Measurements from ENCODE around the gene FBXO31. TPM values are rescaled to one million over a fixed set of nuclear protein-coding genes. Genes with fewer than 3 reads are reported as not detected.

Gene FBXO31
- total and polyA plus RNA-seq, 10 of the 15 experiments (the other 5 are each of a cell fraction or from before 2014, with no cell fraction given), result 0.19 to 33.1 (median 10.3) TPM

- no peak for TF ChIP-seq SIN3A (IDR thresholded peaks at IDR 0.05; ENCODE audit: low read depth, low read length)
- TF ChIP-seq ASH2L (IDR thresholded peaks at IDR 0.05; ENCODE audit: borderline replicate concordance, low read depth), result no peak
Observed at GRCh38 chr16:87426423-87427215, 43.0 kb upstream of the FBXO31 start (continued).

GRCh38 chr16:87425941-87426340, 42.4 kb upstream of the FBXO31 start:
- no peak for DNase-seq (ENCODE audit: low read depth, low spot score)
- Histone ChIP-seq H3K9ac (ENCODE audit: control insufficient read depth, insufficient read depth, low read length) (no peak overlapping the region), H3K4me2 (ENCODE audit: control insufficient read depth, insufficient read depth) (no peak overlapping the region), H3K27me3 (replicated peaks in 1 of 2; ENCODE audit: control insufficient read depth in 2 of 2, insufficient read depth in 2 of 2, low read length in 1 of 2) (no peaks in the 10 kb centered on the region; a peak in 1 of 4 replicates), H3K4me3 (no peak overlapping the region), H3K27ac (ENCODE audit: control insufficient read depth, insufficient read depth) (no peak overlapping the region), H3K9me3 (replicated peaks; ENCODE audit: control insufficient read depth, insufficient read depth, low read length) (no peaks in the 10 kb centered on the region; the same call in 2 of the 3 replicates), H3K36me3 (ENCODE audit: control insufficient read depth in 2 of 2, insufficient read depth in 2 of 2, low read length in 1 of 2) (no peaks in the 10 kb centered on the region), H3K4me1 (ENCODE audit: control insufficient read depth, insufficient read depth, low read length) (no peaks in the 10 kb centered on the region), H3K79me2 (ENCODE audit: control insufficient read depth, insufficient read depth, low read length) (no peaks in the 10 kb centered on the region), H2AFZ (ENCODE audit: control insufficient read depth, low read depth, low read length) (no peak overlapping the region), H4K20me1 (ENCODE audit: control insufficient read depth, insufficient read depth) (no peaks in the 10 kb centered on the region; the same call in 1 of the 2 replicates)
- ChIA-PET POLR2A (no interaction called here), SMC1A (ENCODE audit: uncharacterized antibody, unreplicated experiment) (no interaction called here), CTCF (interaction anchor here (0.6 kb wide), 1 partner anchor 346 kb away, joined by 3 read pairs; no protein-coding TSS in a partner anchor), RAD21 (ENCODE audit: unreplicated experiment) (no interaction called here)
- in situ Hi-C loops (cut with MboI) (no loop called here), intact Hi-C loops (cut with micrococcal nuclease; ENCODE audit: unreplicated experiment) (no loop called here)
- no peak for ATAC-seq
- BruUV-seq (replicated peaks), result no TSS peak
- 39% methylated on average over 12 of the region's 12 CpGs for WGBS (ENCODE audit: insufficient coverage, insufficient replicate concordance, low lambda C conversion rate, missing lambda C conversion rate)
- no peak for FAIRE-seq
- TF ChIP-seq SREBF2 (IDR thresholded peaks at IDR 0.05; ENCODE audit: low read length) (no peak), ETV6 (conservative IDR thresholded peaks at IDR 0.05 in 1 of 2, IDR thresholded peaks at IDR 0.05 in 1 of 2; ENCODE audit: borderline replicate concordance in 1 of 2, low read depth in 1 of 2) (no peak), PAX5 (IDR thresholded peaks at IDR 0.05; ENCODE audit: borderline replicate concordance, low read depth, low read length) (no peak), RUNX3 (IDR thresholded peaks at IDR 0.05; ENCODE audit: low read length) (no peak), MXI1 (IDR thresholded peaks at IDR 0.05; ENCODE audit: low read depth, low read length) (no peak), MYB (IDR thresholded peaks at IDR 0.05; ENCODE audit: borderline replicate concordance, low read depth, low read length) (no peak), NR2F1 (conservative IDR thresholded peaks at IDR 0.05) (no peak), MEF2B (IDR thresholded peaks at IDR 0.05; ENCODE audit: partially characterized antibody, poor library complexity, severe bottlenecking) (no peak), SREBF1 (IDR thresholded peaks at IDR 0.05; ENCODE audit: low read length) (no peak), HDGF (IDR thresholded peaks at IDR 0.05) (no peak), BCL11A (IDR thresholded peaks at IDR 0.05; ENCODE audit: low read depth, low read length) (no peak), PAX8 (IDR thresholded peaks at IDR 0.05) (no peak)
- TF ChIP-seq, protein P1, sequence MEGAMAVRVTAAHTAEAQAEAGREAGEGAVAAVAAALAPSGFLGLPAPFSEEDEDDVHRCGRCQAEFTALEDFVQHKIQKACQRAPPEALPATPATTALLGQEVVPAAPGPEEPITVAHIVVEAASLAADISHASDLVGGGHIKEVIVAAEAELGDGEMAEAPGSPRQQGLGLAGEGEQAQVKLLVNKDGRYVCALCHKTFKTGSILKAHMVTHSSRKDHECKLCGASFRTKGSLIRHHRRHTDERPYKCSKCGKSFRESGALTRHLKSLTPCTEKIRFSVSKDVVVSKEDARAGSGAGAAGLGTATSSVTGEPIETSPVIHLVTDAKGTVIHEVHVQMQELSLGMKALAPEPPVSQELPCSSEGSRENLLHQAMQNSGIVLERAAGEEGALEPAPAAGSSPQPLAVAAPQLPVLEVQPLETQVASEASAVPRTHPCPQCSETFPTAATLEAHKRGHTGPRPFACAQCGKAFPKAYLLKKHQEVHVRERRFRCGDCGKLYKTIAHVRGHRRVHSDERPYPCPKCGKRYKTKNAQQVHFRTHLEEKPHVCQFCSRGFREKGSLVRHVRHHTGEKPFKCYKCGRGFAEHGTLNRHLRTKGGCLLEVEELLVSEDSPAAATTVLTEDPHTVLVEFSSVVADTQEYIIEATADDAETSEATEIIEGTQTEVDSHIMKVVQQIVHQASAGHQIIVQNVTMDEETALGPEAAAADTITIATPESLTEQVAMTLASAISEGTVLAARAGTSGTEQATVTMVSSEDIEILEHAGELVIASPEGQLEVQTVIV (IDR thresholded peaks at IDR 0.05; ENCODE audit: borderline replicate concordance, partially characterized antibody), result no peak
- TF ChIP-seq, protein P2, sequence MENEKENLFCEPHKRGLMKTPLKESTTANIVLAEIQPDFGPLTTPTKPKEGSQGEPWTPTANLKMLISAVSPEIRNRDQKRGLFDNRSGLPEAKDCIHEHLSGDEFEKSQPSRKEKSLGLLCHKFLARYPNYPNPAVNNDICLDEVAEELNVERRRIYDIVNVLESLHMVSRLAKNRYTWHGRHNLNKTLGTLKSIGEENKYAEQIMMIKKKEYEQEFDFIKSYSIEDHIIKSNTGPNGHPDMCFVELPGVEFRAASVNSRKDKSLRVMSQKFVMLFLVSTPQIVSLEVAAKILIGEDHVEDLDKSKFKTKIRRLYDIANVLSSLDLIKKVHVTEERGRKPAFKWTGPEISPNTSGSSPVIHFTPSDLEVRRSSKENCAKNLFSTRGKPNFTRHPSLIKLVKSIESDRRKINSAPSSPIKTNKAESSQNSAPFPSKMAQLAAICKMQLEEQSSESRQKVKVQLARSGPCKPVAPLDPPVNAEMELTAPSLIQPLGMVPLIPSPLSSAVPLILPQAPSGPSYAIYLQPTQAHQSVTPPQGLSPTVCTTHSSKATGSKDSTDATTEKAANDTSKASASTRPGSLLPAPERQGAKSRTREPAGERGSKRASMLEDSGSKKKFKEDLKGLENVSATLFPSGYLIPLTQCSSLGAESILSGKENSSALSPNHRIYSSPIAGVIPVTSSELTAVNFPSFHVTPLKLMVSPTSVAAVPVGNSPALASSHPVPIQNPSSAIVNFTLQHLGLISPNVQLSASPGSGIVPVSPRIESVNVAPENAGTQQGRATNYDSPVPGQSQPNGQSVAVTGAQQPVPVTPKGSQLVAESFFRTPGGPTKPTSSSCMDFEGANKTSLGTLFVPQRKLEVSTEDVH (IDR thresholded peaks at IDR 0.05; ENCODE audit: low read depth, partially characterized antibody), result no peak
- TF ChIP-seq, protein P3, sequence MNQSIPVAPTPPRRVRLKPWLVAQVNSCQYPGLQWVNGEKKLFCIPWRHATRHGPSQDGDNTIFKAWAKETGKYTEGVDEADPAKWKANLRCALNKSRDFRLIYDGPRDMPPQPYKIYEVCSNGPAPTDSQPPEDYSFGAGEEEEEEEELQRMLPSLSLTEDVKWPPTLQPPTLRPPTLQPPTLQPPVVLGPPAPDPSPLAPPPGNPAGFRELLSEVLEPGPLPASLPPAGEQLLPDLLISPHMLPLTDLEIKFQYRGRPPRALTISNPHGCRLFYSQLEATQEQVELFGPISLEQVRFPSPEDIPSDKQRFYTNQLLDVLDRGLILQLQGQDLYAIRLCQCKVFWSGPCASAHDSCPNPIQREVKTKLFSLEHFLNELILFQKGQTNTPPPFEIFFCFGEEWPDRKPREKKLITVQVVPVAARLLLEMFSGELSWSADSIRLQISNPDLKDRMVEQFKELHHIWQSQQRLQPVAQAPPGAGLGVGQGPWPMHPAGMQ (IDR thresholded peaks at IDR 0.05; ENCODE audit: borderline replicate concordance), result no peak
